GM21786 (cell line): ENCODE measurements around the gene DNAH6.

Experiments used
- ATAC-seq: cut with Tn5 transposase; IDR thresholded peaks from one replicate; pipeline ENCODE4 v1.9.1; 2021; ENCODE audit not compliant: unreplicated experiment

Gene DNAH6

GRCh38 chr2:84832772-84833461 lies 316.6 kb downstream of the DNAH6 start:
- ATAC-seq, result peak; percentile 82

DNA sequence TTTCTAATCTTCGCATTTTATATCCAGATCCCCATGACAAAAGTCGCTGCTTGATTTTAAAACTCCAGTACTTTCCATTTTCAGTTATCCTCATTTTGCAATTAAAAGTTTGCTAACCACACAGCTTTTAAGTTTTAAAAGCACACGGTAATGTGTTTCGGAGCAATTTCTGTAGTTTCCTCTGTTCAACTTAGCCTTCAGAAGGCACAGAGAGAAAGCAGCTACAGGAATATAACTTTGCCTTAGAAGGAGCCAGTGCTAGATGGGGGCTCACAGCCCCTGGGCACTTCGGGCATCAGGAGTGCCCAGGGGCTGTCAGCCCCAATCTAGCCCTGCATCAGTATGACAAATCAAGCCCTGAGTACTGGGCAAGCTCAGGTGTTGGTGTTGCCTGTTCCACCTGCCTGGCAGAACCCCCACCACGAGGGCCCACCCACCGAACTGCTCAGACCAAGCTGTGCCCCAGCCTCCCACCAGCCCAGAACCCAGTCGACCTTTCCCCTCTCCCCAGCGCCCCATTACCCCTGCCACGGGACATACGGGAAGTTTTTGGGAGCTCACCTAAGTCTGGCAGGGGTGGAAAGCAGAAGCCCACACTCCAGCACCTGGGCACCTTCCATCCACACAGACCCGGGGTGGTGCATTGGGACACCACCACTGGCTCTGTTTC lies 317.3 kb downstream of the DNAH6 start:
- ATAC-seq, result no peak

DNA sequence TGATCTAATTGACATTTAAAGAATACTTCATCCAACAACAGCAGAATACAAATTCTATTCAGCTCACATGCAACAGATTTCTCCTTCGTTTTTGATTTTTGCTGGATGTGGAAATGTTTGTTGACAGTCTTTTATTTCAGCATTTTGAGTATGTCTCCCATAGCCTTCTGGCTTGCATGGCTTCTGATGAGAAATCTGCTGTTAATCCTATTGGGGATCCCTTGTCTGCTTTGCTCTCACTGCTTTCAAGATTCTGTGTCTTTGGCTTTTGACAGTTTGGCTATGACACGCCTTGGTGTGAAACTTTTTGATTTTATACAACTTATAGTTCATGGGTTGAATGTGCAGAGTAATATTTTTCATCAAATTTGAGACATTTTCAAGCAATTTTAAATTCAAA lies 319.9 kb downstream of the DNAH6 start:
- no peak for ATAC-seq

DNA sequence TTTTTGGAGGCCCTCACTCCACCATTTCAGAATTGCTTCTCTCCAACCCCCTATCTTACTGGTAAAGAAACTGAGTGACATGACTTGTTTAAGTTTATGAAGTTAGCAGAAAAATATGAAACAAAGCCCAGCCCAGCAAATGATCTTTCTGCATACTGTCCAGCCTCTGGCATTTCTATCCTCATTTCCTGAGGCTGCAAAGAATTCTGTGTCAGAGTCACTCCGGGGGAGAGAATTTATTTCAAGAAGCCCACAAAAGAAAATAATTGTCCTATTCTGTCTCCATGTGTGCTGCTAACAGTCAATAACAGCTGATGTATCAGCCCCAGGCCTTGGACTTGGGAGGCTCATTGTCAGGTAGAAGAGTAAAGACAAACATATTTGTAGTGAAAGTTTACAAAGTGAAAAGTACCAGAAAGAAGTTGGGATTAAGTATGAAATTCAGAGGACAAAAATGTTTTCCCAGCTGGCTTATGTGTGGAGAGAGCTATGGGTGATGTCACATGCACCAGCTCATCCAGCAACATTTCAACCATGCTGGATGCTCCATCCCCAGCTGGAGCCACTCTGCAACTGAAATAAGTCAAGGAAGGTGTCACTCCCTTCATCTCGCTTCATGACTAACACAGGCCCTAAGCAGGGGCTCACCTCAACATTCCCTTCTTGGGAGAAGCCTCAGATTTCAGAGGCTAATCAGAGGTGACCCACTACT lies 322.3 kb downstream of the DNAH6 start:
- ATAC-seq, result no peak

DNA sequence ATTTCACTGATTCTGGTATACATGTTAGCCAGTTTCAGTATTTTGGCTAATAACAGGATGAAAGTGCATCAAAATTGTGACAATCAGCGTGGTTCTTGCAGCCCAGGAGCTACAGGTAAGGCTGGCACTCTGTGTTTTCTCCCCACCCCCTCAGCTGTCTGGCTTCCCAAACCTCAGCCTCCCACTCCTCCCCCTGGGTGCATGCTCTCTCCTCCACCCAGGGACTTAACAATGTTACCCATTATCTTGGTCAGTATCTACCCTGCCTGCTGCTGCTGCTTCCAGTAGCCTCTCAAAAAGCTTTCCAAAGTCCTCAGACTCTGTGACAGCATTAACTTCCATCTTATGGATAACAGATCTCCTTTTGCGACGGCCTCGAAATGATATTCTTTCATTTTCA lies 323.6 kb downstream of the DNAH6 start:
- ATAC-seq, result no peak

DNA sequence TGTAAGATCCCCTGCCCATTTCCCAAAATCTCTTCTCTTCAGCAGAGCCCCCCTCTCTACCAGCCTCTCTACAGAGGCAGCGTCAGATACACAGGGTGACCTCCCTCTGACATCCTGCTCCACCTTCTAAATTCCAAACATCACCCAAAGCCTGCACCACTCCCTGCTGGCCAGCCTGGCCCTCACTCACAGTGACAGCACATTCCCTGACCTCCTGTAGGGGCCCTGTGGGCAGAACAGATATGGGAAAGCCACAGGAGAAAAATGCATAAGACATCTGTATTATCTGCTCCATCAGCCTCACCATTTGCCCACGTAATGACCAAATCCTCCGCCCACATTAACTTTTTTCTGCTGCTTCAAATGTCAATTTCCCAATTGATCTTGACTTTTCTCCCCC lies 324.0 kb downstream of the DNAH6 start:
- no peak for ATAC-seq

GRCh38 chr2:84841577-84841976 lies 325.3 kb downstream of the DNAH6 start:
- no peak for ATAC-seq

GRCh38 chr2:84844141-84844540 lies 327.8 kb downstream of the DNAH6 start:
- ATAC-seq, result no peak

GRCh38 chr2:84846041-84846663 lies 329.9 kb downstream of the DNAH6 start:
- no peak for ATAC-seq

- no peak for ATAC-seq
These were observed 330.4 kb downstream of the DNAH6 start for GRCh38 chr2:84846741-84847142.

DNA sequence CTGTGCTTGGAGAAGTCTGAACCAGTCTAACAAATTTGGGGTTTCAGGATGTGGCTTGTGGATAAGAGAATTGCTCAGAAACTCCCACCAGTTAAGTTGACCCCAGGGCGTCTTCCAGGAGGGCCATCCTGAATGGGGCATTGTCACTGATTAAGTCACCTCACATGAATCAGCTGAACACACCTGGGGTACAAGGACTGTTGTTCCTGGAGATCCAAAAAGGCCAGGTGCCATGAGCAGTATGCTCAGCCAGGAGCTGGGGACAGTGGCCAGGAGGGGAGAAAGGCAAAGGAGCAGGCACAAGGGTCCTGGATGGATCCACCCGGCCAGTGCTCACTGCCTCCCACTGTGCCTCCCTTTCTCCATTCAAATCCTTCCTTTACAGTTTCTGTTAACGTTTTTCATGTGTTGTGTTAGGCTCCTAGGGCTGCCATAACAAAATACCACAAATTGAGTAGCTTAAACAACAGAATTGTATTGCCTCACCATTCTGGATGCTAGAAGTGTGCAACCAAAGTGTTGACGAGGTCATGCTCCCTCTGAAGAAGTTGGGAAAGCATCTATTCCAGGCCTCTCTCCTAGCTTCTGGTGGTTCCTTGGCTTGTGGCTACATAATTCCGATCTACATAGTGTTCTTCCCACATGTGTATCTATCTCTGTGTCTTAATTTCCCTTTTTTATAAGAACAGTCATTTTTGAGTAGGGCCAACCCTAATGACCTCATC lies 331.2 kb downstream of the DNAH6 start:
- no peak for ATAC-seq

- no peak for ATAC-seq
These were observed 333.1 kb downstream of the DNAH6 start for GRCh38 chr2:84849271-84849952.

DNA sequence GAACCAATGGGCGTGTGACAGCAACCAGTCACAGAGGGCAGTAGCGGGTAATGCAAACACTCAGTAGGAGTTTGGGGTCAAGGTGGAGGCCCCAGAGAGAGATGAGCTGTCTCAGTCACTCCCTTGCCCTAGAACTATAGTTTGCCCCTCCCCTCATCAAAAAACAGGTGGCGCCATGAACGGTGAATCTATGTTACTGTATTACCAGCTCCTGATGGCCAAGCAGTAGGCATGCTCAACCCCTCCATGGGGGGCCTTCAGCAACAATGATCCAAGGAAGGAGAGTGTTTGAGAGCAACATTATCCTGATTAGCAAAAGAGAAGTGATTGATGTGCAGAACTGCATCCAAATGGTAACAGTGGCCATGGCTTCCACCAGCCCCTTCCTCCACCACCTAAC lies 334.2 kb downstream of the DNAH6 start:
- no peak for ATAC-seq

GRCh38 chr2:84851876-84852275 lies 335.6 kb downstream of the DNAH6 start:
- no peak for ATAC-seq

GRCh38 chr2:84854850-84855249 lies 338.6 kb downstream of the DNAH6 start:
- no peak for ATAC-seq

DNA sequence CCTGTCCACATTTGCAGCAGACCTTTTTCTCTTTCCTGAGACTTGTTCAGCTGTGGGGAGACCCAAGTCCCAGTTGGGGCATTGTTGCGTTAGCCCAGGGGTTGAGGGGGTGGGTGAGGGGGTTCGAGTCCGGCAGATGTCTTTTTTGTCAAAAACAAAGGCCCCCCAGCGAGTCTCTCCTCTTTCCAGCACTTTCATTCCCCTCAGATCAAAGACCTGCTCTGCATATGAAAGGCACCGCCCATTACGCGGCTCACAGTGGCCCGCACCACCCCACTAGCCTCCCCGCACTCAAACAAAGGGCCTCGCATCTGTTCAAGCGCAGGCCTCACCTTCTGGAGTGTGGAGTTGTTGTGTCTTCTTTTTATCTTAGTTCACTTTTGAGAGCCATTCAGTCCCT lies 339.4 kb downstream of the DNAH6 start:
- no peak for ATAC-seq

GRCh38 chr2:84856787-84857186 lies 340.5 kb downstream of the DNAH6 start:
- peak; percentile 55 for ATAC-seq

GRCh38 chr2:84857566-84857965 lies 341.3 kb downstream of the DNAH6 start:
- ATAC-seq, result no peak

DNA sequence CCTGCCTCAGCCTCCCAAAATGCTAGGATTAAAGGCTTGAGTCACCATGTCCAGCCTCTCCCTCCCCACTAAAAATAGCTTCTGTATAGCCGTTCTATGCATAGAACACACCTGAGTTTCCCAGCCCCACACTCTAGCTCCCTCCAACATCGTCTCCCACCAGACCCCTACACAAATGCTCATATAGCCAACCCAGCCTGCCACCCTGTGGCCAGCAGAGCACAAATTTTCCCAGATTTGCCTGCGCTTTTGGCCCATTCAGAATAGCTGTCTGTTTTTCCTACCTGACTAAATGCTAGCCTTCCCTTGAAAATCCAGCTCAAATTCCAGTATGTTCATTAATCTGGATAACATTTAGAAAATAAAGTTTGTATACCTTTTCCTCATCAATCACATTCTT lies 341.8 kb downstream of the DNAH6 start:
- ATAC-seq, result no peak

DNA sequence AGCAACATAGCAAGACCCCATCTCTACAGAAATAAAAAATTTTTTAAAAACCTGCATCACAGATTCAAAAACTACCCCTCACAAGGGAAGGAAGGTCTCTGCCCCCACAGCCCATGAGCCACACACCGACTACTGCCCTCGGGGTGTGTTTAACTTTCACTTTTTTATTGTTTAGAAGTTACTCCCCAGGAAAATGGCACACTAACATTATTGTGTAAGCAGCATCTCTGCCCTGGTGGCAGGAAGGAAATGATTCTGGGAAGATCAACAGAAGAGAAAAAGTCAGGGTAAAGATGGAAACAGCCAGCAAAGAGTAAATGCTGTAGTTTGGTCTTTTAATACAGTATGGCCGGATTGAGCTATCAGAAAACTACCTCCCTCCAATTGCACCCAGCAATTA lies 342.6 kb downstream of the DNAH6 start:
- no peak for ATAC-seq

- no peak for ATAC-seq
These were observed 345.2 kb downstream of the DNAH6 start for GRCh38 chr2:84861539-84861938.
